ENCODE results near the gene ACAD10. TPM values are rescaled to one million over a fixed set of nuclear protein-coding genes. Genes with fewer than 3 reads are reported as not detected.
"Not testable (repeated sequence)": the region's sequence is repeated elsewhere in the genome, so short reads cannot be mapped to it uniquely, and the experiment has no call there.

Gene ACAD10
- total RNA-seq, 1 donor from 2014 or later: 44.0 TPM

DNA sequence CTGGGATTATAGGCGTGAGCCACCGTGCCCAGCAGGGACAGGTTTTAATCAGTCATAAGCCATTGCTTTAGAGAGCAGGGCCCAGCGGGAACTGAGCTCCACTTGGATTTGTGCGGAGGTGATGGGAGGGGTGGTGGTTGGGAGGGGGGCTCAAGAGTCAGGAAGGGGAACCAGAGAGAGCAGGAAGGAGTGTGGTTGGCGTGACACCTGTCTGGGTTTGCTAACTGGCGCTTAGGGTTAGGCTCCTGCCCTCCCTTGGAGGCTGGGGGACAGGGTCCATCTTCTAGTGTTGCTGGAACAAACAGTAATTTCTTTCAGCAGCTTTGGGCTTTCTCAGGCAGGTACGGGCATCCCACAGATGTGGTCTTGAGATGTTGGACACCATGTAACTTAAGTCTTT lies 73.4 kb downstream of the ACAD10 start:
- H3K36me3 Mint-ChIP-seq (ENCODE audit: low read depth): peaks cover 2% of the 10 kb centered on the region
- H3K27me3 Mint-ChIP-seq (ENCODE audit: low read depth): peaks cover 32% of the 10 kb centered on the region
- no peaks in the 10 kb centered on the region for H3K9me3 Mint-ChIP-seq
- H3K4me1 Mint-ChIP-seq: peaks cover 25% of the 10 kb centered on the region
- H3K27ac Mint-ChIP-seq (ENCODE audit: unreplicated experiment): no peak overlapping the region
- TF ChIP-seq, protein P1, sequence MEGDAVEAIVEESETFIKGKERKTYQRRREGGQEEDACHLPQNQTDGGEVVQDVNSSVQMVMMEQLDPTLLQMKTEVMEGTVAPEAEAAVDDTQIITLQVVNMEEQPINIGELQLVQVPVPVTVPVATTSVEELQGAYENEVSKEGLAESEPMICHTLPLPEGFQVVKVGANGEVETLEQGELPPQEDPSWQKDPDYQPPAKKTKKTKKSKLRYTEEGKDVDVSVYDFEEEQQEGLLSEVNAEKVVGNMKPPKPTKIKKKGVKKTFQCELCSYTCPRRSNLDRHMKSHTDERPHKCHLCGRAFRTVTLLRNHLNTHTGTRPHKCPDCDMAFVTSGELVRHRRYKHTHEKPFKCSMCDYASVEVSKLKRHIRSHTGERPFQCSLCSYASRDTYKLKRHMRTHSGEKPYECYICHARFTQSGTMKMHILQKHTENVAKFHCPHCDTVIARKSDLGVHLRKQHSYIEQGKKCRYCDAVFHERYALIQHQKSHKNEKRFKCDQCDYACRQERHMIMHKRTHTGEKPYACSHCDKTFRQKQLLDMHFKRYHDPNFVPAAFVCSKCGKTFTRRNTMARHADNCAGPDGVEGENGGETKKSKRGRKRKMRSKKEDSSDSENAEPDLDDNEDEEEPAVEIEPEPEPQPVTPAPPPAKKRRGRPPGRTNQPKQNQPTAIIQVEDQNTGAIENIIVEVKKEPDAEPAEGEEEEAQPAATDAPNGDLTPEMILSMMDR (conservative IDR thresholded peaks at IDR 0.05): no peak
- H3K4me3 Mint-ChIP-seq: no peak overlapping the region
- DNase-seq (ENCODE audit: low read depth, low spot score): no peak

DNA sequence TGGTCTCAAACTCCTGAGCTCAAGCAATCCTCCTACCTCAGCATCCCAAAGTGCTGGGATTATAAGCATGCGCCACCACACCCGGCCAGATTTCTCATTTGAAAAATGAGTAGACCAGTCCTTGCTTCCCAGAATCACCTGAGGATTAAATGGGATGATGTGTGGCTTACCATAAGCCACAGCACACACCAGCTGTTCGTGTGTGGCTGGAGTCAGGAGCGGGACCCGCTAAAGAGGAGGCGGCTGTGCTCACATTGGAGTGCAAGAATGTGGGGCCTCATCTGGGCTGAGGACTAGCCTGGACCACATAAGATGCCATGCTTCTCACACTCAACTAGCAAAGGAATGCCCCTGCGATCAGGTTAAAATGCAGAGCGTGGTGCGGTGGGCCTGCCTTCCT lies 74.1 kb downstream of the ACAD10 start:
- Mint-ChIP-seq H3K27me3 (ENCODE audit: low read depth) (peaks cover 36% of the 10 kb centered on the region), H3K4me3 (no peak overlapping the region), H3K4me1 (peaks cover 27% of the 10 kb centered on the region), H3K9me3 (no peaks in the 10 kb centered on the region), H3K36me3 (ENCODE audit: low read depth) (peaks cover 2% of the 10 kb centered on the region), H3K27ac (ENCODE audit: unreplicated experiment) (no peak overlapping the region)
- no peak for DNase-seq (ENCODE audit: low read depth, low spot score)
- TF ChIP-seq, protein P1 (conservative IDR thresholded peaks at IDR 0.05): no peak

DNA sequence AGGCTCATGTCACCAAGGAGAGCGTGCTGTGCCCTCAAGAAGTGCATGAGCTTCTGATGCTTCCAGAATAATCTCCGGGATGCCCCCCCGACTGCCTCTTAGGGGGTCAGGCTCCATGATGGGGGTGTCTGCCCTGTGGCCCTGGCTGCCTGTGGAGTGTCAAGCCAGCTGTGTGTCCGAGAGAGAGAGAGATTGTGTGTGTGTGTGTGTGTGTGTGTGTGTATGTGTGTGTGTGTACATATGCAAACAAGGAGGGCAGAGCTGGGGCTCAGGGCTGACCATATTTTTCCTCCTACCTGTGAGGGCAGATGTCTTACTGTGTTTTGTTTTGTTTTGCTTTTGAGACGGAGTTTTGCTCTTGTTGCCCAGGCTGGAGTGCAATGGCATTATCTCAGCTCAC lies 75.2 kb downstream of the ACAD10 start:
- H3K36me3 Mint-ChIP-seq (ENCODE audit: low read depth): no peaks in the 10 kb centered on the region
- peaks cover 37% of the 10 kb centered on the region for H3K27me3 Mint-ChIP-seq (ENCODE audit: low read depth)
- H3K27ac Mint-ChIP-seq (ENCODE audit: unreplicated experiment): no peak overlapping the region
- TF ChIP-seq, protein P1 (conservative IDR thresholded peaks at IDR 0.05): no peak
- DNase-seq (ENCODE audit: low read depth, low spot score): no peak
- H3K9me3 Mint-ChIP-seq: no peaks in the 10 kb centered on the region
- peak overlapping the region; percentile 42 for H3K4me3 Mint-ChIP-seq
- peaks cover 28% of the 10 kb centered on the region for H3K4me1 Mint-ChIP-seq

DNA sequence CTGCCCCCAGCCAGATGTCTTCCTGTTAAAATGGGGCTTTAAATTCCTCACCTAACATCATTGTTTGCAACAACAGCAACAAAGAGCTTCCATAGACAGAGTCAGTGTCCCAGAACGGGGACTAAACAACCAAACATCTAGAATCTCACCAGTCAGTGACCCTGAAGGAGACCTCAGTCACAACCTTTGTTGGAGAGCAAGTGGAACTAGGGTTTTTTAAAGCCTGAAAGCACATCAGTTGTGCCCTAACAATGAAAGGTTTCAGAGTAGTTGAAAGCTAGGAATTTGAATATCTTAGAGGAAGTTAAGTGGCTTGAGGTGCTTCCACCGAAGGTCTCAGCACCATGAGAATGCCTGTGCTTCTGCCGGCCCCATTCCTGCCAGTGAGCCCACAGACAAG lies 75.9 kb downstream of the ACAD10 start:
- TF ChIP-seq, protein P1 (conservative IDR thresholded peaks at IDR 0.05): no peak
- peak overlapping the region; percentile 27 for H3K27ac Mint-ChIP-seq (ENCODE audit: unreplicated experiment)
- H3K4me1 Mint-ChIP-seq: peaks cover 32% of the 10 kb centered on the region
- no peaks in the 10 kb centered on the region for H3K36me3 Mint-ChIP-seq (ENCODE audit: low read depth)
- no peak for DNase-seq (ENCODE audit: low read depth, low spot score)
- peaks cover 41% of the 10 kb centered on the region for H3K27me3 Mint-ChIP-seq (ENCODE audit: low read depth)
- peak overlapping the region; percentile 45 for H3K4me3 Mint-ChIP-seq
- no peaks in the 10 kb centered on the region for H3K9me3 Mint-ChIP-seq

DNA sequence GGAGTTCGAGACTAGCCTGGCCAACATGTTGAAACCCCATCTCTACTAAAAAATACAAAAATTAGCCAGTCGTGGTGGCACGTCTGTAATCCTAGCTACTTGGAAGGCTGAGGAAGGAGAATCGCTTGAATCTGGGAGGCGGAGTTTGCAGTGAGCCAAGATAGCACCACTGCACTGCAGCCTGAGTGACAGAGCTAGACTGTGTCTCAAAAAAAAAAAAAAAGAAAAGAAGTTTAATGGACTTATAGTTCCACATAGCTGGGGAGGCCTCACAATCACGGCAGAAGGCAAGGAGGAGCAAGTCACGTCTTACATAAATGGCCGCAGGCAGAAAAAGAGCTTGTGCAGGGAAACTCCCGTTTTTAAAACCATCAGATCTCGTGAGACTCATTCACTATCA lies 77.7 kb downstream of the ACAD10 start:
- H3K27ac Mint-ChIP-seq (ENCODE audit: unreplicated experiment); H3K36me3 Mint-ChIP-seq (ENCODE audit: low read depth); H3K9me3 Mint-ChIP-seq; DNase-seq (ENCODE audit: low read depth, low spot score): not testable (repeated sequence)
- Mint-ChIP-seq H3K4me3 (peak overlapping the region; percentile 63), H3K27me3 (ENCODE audit: low read depth) (peaks cover 44% of the 10 kb centered on the region), H3K4me1 (peaks cover 46% of the 10 kb centered on the region)

DNA sequence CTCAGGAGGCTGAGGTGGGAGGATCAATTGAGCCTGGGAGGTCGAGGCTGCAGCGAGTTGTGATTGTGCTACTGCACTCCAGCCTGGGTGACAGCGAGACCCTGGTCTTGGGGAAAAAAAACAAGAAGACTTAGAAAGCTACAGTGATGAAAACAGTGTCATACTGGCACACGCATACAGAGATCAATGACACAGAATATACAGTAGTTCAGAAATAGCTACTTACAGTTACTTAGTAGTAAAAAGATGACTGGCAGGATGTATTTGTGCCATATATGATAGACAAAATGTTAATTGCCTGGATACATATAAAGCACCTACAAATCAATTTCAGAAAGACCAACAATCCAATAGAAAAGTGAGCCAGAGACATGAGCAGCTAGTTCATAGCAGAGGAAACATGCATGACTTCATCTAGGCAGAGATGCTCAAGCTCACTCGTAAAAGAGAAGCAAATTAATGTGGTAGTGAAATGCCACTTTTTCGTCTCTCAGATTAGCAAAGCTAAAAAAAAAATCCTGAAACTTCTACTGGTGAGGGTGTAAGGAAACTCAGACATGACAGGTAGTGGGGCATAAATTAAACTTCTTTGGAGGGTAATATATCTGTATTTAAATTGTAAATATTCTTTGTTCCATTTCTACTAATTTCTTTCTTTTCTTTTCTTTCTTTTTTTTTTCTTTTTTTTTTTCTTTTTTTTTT lies 78.4 kb downstream of the ACAD10 start:
- H3K27me3 Mint-ChIP-seq (ENCODE audit: low read depth): peaks cover 38% of the 10 kb centered on the region

More for the DNA sequence above, 78.4 kb downstream of the ACAD10 start:
- no peaks in the 10 kb centered on the region for H3K9me3 Mint-ChIP-seq
- TF ChIP-seq, protein P1 (conservative IDR thresholded peaks at IDR 0.05): no peak
- no peak overlapping the region for H3K27ac Mint-ChIP-seq (ENCODE audit: unreplicated experiment)
- no peaks in the 10 kb centered on the region for H3K36me3 Mint-ChIP-seq (ENCODE audit: low read depth)
- H3K4me1 Mint-ChIP-seq: peaks cover 46% of the 10 kb centered on the region
- peak overlapping the region; percentile 63 for H3K4me3 Mint-ChIP-seq
- no peak for DNase-seq (ENCODE audit: low read depth, low spot score)

Measured in neural crest cell (in vitro differentiated cells).